B cell (primary cell): ENCODE results near the gene EIF3K. TPM values are rescaled to one million over a fixed set of nuclear protein-coding genes. Genes with fewer than 3 reads are reported as not detected.

Experiments used
- ATAC-seq: fragments of 200-7000 bp; cut with Tn5 transposase; one replicate; pipeline ENCODE4 v1.10.0; 2021; ENCODE audit warnings: low read depth, mild to moderate bottlenecking, moderate number of reproducible peaks, moderate library complexity
- CTCF ChIA-PET: fragments of 350-600 bp; sonication (Branson Sonifier 250); formaldehyde crosslinking; loops from one replicate; lab custom pipeline; 2021; ENCODE audit warnings: antibody characterized with exemption, inconsistent platforms; lab: Charles Lee
- POLR2A ChIA-PET: fragments of 350-600 bp; sonication (Branson Sonifier 250); formaldehyde crosslinking; loops from one replicate; lab custom pipeline; 2021; ENCODE audit warnings: antibody characterized with exemption; lab: Charles Lee
- DNase-seq: peaks from one replicate; pipeline ENCODE4 v3.0.0; 2013
- H2AFZ ChIP-seq: 2 replicates; pipeline ENCODE4 v1.6.1; 2012; ENCODE audit warnings: mild to moderate bottlenecking, low read depth, low read length; ENCODE audit not compliant: insufficient read depth, poor library complexity, severe bottlenecking
- H3K27ac ChIP-seq, 2 donors: 1 replicate in 1 of 2; 2 replicates in 1 of 2; pipeline ENCODE4 v1.5.1; 2012 to 2013; ENCODE audit warnings: low read length in 2 of 2, mild to moderate bottlenecking in 2 of 2, moderate library complexity in 1 of 2
- H3K27me3 ChIP-seq, 4 experiments: fragments of 200-600 bp in 1 of 4; sonication (generic) in 1 of 4; replicated peaks in 1 of 4; 1 replicate in 2 of 4; 2 replicates in 2 of 4; pipeline versions ENCODE4 v1.6.1 to v1.7.0; 2013 to 2016; ENCODE audit warnings: low read length in 3 of 4, mild to moderate bottlenecking in 2 of 4, mixed read lengths in 1 of 4, moderate library complexity in 1 of 4; ENCODE audit not compliant: insufficient read depth in 4 of 4, control insufficient read depth in 3 of 4; ENCODE audit errors: control extremely low read depth in 1 of 4
- H3K36me3 ChIP-seq, 2 experiments: replicated peaks in 1 of 2; 1 replicate in 1 of 2; 2 replicates in 1 of 2; pipeline versions ENCODE4 v1.6.1 to v1.7.1; 2013; ENCODE audit warnings: low read length in 1 of 2; ENCODE audit not compliant: insufficient read depth in 2 of 2, control insufficient read depth in 1 of 2; ENCODE audit errors: control extremely low read depth in 1 of 2, extremely low read depth in 1 of 2
- H3K4me1 ChIP-seq, 2 donors: fragments of 200-600 bp in 1 of 2; sonication (generic) in 1 of 2; 1 replicate in 1 of 2; 2 replicates in 1 of 2; pipeline versions ENCODE4 v1.5.1 to v1.6.1; 2013 to 2017; ENCODE audit warnings: low read length in 2 of 2; ENCODE audit not compliant: control insufficient read depth in 2 of 2, insufficient read depth in 2 of 2
- H3K4me2 ChIP-seq: replicated peaks from 2 replicates; pipeline ENCODE3; 2012; ENCODE audit warnings: mild to moderate bottlenecking, low read depth, low read length; ENCODE audit not compliant: poor library complexity, severe bottlenecking
- H3K4me3 ChIP-seq, 5 experiments: fragments of 200-600 bp in 1 of 5; sonication (generic) in 1 of 5; 1 replicate in 3 of 5; 2 replicates in 2 of 5; pipeline versions ENCODE4 v1.5.1 to v1.7.0; 2011 to 2016; ENCODE audit warnings: low read length in 4 of 5, mild to moderate bottlenecking in 4 of 5, low read depth in 2 of 5, control low read depth in 1 of 5, moderate library complexity in 1 of 5; ENCODE audit not compliant: insufficient read depth in 1 of 5; ENCODE audit errors: control extremely low read depth in 1 of 5, extremely low read depth in 1 of 5
- H3K79me2 ChIP-seq: fragments of 200-600 bp; sonication (generic); one replicate; pipeline ENCODE4 v1.6.0; 2016; ENCODE audit warnings: low read length; ENCODE audit not compliant: control insufficient read depth, insufficient read depth
- H3K9ac ChIP-seq: fragments of 200-600 bp; sonication (generic); 2 replicates; pipeline ENCODE4 v1.6.1; 2017; ENCODE audit warnings: mild to moderate bottlenecking, low read length, moderate library complexity
- H3K9me3 ChIP-seq, 3 donors: one replicate each; pipeline versions ENCODE4 v1.6.1 to v1.7.1; 2013; ENCODE audit warnings: low read length in 2 of 3; ENCODE audit not compliant: control insufficient read depth in 2 of 3, insufficient read depth in 1 of 3; ENCODE audit errors: control extremely low read depth in 1 of 3
- H4K20me1 ChIP-seq: 2 replicates; pipeline ENCODE4 v1.6.0; 2012; ENCODE audit warnings: mild to moderate bottlenecking, low read length; ENCODE audit not compliant: insufficient read depth, control insufficient read depth, poor library complexity, severe bottlenecking
- H3K27ac Mint-ChIP-seq: one replicate; pipeline ENCODE4 v1.8.0; 2021; ENCODE audit warnings: mixed read lengths
- H3K27me3 Mint-ChIP-seq: one replicate; pipeline ENCODE4 v1.8.0; 2021; ENCODE audit warnings: mixed read lengths
- H3K4me1 Mint-ChIP-seq: one replicate; pipeline ENCODE4 v1.8.0; 2021; ENCODE audit warnings: mixed read lengths
- H3K4me3 Mint-ChIP-seq: one replicate; pipeline ENCODE4 v1.8.0; 2021; ENCODE audit warnings: mixed read lengths
- H3K9me3 Mint-ChIP-seq: one replicate; pipeline ENCODE4 v1.8.0; 2022; ENCODE audit warnings: mixed read lengths; ENCODE audit not compliant: insufficient read depth
- EZH2 ChIP-seq: IDR thresholded peaks from 2 replicates; pipeline ENCODE4 v1.6.1; 2012; ENCODE audit warnings: borderline replicate concordance, low read depth, mild to moderate bottlenecking, moderate library complexity, low read length; ENCODE audit not compliant: insufficient read depth, poor library complexity, severe bottlenecking
- WGBS: methylation state at CpG from one replicate; pipeline ENCODE4 v1.1.5; 2013; ENCODE audit warnings: missing lambda C conversion rate; ENCODE audit not compliant: insufficient coverage; 5-methylcytosine and 5-hydroxymethylcytosine counted together
- intact Hi-C: fragments of 100-400 bp; cut with micrococcal nuclease; formaldehyde crosslinking; loops from one replicate; pipeline ENCODE4 v1.10.0; 2022
- polyA plus RNA-seq: library from polyadenylated mRNA; depleted of rRNA; stranded (reverse); fragments of >200 nt; gene quantifications from 2 replicates; pipeline ENCODE4 v1.2.3, GENCODE V29; 2012
- total RNA-seq, 2 donors: library from RNA; stranded (reverse); fragments of 120-200 nt in 1 of 2; gene quantifications; 1 replicate in 1 of 2; 2 replicates in 1 of 2; pipeline versions ENCODE4 v1.2.3 to v1.2.4, GENCODE V29; 2013 to 2022
- TF ChIP-seq, protein P1 (sequence below): fragments of 200-600 bp; IDR thresholded peaks from one replicate; pipeline ENCODE4 v1.8.0; 2022; ENCODE audit warnings: antibody characterized with exemption, mild to moderate bottlenecking

EIF3K gene
- total and polyA plus RNA-seq, 2 donors (not counting 1 experiment from before 2014, with no cell fraction given) = 284 to 773 TPM

GRCh38 chr19:38683393-38684077 lies 64.5 kb downstream of the EIF3K start:
- TF ChIP-seq, protein P1, sequence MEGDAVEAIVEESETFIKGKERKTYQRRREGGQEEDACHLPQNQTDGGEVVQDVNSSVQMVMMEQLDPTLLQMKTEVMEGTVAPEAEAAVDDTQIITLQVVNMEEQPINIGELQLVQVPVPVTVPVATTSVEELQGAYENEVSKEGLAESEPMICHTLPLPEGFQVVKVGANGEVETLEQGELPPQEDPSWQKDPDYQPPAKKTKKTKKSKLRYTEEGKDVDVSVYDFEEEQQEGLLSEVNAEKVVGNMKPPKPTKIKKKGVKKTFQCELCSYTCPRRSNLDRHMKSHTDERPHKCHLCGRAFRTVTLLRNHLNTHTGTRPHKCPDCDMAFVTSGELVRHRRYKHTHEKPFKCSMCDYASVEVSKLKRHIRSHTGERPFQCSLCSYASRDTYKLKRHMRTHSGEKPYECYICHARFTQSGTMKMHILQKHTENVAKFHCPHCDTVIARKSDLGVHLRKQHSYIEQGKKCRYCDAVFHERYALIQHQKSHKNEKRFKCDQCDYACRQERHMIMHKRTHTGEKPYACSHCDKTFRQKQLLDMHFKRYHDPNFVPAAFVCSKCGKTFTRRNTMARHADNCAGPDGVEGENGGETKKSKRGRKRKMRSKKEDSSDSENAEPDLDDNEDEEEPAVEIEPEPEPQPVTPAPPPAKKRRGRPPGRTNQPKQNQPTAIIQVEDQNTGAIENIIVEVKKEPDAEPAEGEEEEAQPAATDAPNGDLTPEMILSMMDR = no peak
- TF ChIP-seq EZH2 = no peak
- Histone ChIP-seq H3K9ac (no peak overlapping the region), H3K4me1 (peaks cover 35 to 60% of the 10 kb centered on the region in 2 donors), H4K20me1 (peaks cover 76% of the 10 kb centered on the region), H3K9me3 (no peaks in the 10 kb centered on the region), H3K4me3 (no peak overlapping the region), H3K79me2 (peaks cover 100% of the 10 kb centered on the region), H2AFZ (no peak overlapping the region), H3K27me3 (no peaks in the 10 kb centered on the region), H3K27ac (peak overlapping the region in 1 of 2 donors; percentile 16), H3K4me2 (peak overlapping the region; percentile 33), H3K36me3 (peaks cover 0 to 13% of the 10 kb centered on the region in 2 experiments)
- ATAC-seq (peak; percentile 37), DNase-seq (no peak)
- intact Hi-C loops = loop anchor here (10.0 kb wide), 1 partner anchor 49 kb away; no protein-coding TSS in a partner anchor
- ChIA-PET CTCF (no interaction called here), POLR2A (no interaction called here)
- Mint-ChIP-seq H3K4me1 (peaks cover 74% of the 10 kb centered on the region), H3K27ac (peak overlapping the region; percentile 69), H3K9me3 (no peaks in the 10 kb centered on the region), H3K27me3 (no peaks in the 10 kb centered on the region), H3K4me3 (peak overlapping the region; percentile 13)
- WGBS = 57% methylated on average over 7 of the region's 10 CpGs
